ENCODE data around the gene IMMT.
A peak's percentile ranks its signal among the peaks of the same experiment; 100 is the strongest.

DNA sequence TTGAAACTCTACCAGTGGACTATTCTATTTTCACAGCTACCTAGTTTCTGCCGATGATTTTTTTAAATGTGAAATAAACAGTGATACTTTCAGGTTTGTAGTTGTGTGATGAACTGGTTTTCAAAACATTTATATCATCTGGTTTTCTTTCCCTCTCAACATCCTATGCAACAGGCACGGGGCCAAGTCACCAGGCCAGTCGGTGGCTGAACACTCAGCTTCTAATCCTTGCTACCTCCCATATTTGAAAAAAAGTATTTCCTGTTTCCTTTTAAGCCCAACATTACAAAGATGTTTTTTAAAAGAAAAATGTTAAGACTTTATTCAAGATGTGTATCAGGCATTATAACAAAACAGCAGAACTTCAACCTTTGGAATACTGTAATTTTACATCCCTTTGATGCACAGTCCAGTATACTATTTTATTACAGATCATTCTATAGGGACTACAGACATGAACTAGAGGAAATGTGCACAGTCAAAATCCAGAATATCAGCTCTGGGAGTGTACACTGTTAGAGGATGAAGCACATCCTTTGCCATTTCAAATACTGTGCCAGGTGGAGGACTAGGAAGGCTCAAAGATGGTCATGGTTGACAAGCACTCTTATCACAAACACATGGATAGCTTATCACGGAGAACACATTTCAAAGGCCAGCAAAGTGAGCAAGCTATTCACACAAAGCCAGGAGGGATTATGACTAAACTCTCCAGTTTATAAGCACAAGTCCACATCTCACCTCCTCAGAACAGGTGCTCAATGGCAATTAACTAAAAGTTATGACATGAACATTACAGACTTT is 18.6 kb upstream of the IMMT start:
- TF ChIP-seq POLR2A (IDR thresholded peaks at IDR 0.05; ENCODE audit: low read length): no peak
- peak; percentile 48 for TF ChIP-seq GATA1 (IDR thresholded peaks at IDR 0.05; ENCODE audit: low read depth, low read length)
